ENCODE results near the gene VMP1.

VMP1 gene

DNA sequence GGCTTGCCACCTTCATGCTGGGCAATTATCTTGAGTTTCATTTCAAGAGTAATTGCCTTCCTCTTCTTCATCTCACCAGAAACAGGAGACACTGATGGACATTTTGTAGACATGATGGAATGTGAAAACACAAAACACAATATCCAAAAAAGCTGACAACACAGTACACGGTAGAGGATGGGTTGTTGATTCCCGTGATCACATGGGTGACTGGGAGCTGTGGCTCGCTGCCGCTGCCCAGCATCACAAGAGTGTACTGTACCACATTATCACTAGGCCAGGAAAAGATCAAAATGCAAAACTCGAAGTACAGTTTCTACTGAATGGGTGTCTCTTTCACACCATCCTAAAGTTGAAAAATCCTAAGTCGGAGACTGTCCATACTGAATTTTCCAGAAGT is 7.7 kb upstream of the VMP1 start:
- no peaks in the 10 kb centered on the region for H3K9me3 ChIP-seq (ENCODE audit: control insufficient read depth, insufficient read depth, low read depth, low read length)
- CTCF ChIA-PET: interaction anchor here (1.2 kb wide), 1 partner anchor 13 kb away, joined by 5 read pairs; no protein-coding TSS in a partner anchor
- no peaks in the 10 kb centered on the region for H3K4me1 ChIP-seq (ENCODE audit: control insufficient read depth, insufficient read depth, low read length)
- no peak overlapping the region for H3K27ac ChIP-seq (ENCODE audit: extremely low read depth, low read depth, low read length)
- TF ChIP-seq ZNF398 (tag by site-specific recombination; IDR thresholded peaks at IDR 0.05): no peak
- TF ChIP-seq ZNF473 (tag by site-specific recombination; IDR thresholded peaks at IDR 0.05): no peak
- TF ChIP-seq, protein P1, sequence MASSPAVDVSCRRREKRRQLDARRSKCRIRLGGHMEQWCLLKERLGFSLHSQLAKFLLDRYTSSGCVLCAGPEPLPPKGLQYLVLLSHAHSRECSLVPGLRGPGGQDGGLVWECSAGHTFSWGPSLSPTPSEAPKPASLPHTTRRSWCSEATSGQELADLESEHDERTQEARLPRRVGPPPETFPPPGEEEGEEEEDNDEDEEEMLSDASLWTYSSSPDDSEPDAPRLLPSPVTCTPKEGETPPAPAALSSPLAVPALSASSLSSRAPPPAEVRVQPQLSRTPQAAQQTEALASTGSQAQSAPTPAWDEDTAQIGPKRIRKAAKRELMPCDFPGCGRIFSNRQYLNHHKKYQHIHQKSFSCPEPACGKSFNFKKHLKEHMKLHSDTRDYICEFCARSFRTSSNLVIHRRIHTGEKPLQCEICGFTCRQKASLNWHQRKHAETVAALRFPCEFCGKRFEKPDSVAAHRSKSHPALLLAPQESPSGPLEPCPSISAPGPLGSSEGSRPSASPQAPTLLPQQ (tag by site-specific recombination; IDR thresholded peaks at IDR 0.05): no peak
- no peak for TF ChIP-seq ZNF366 (tag by site-specific recombination; conservative IDR thresholded peaks at IDR 0.05)
- TF ChIP-seq YY1 (tag by site-specific recombination; IDR thresholded peaks at IDR 0.05): no peak
- TF ChIP-seq PATZ1 (tag by site-specific recombination; IDR thresholded peaks at IDR 0.05): no peak
- peaks cover 45 to 81% of the 10 kb centered on the region in 2 experiments for H3K36me3 ChIP-seq (ENCODE audit: control insufficient read depth in 2 of 2, insufficient read depth in 1 of 2, low read length in 2 of 2)
- H3K4me3 ChIP-seq (ENCODE audit: low read depth, low read length): no peak overlapping the region
- POLR2A ChIA-PET: no interaction called here

- H3K4me1 ChIP-seq (ENCODE audit: control insufficient read depth, insufficient read depth, low read length): peaks cover 9% of the 10 kb centered on the region
- TF ChIP-seq ZNF610 (tag by site-specific recombination; IDR thresholded peaks at IDR 0.05; ENCODE audit: borderline replicate concordance) (peak; percentile 99), ZNF792 (tag by site-specific recombination; IDR thresholded peaks at IDR 0.05) (no peak)
- ChIA-PET POLR2A (interaction anchor here (1.0 kb wide), 1 partner anchor 83 kb away, joined by 5 read pairs; the partner anchor contains the start of gene CLTC), CTCF (interaction anchor here (0.7 to 1.2 kb wide), 2 partner anchors 12 to 52 kb away, joined by 3 read pairs; no protein-coding TSS in a partner anchor)
- H3K27ac ChIP-seq (ENCODE audit: extremely low read depth, low read depth, low read length): no peak overlapping the region
- H3K36me3 ChIP-seq (ENCODE audit: control insufficient read depth in 2 of 2, insufficient read depth in 1 of 2, low read length in 2 of 2): peaks cover 27 to 59% of the 10 kb centered on the region in 2 experiments
- H3K9me3 ChIP-seq (ENCODE audit: control insufficient read depth, insufficient read depth, low read depth, low read length): no peaks in the 10 kb centered on the region
- no peak overlapping the region for H3K4me3 ChIP-seq (ENCODE audit: low read depth, low read length)
Measured at GRCh38 chr17:59702304-59702703, 5.2 kb upstream of the VMP1 start.

DNA sequence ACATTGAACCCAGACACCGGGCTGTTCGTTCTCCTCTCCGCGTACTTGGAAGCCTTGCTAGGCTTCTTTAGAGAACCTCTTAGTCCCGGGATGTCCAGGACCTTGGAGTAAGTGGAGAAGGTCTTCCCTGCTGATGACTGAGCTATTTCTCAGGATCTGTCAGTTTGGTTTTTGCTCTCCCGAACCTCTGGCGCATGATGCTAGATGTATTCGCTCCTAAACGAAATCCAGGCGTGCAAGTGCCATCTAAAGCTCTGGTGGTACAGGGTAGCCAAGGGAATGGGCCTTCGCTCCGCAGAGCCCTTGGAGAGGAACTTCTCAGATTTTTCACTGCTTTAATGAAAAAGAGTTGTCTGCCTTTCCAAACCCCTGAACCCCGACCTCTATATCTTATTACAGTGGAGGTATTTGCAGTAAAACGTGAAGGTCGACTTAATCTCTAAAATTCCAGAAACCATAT is 547 bp downstream of the VMP1 start:
- POLR2A ChIA-PET: interaction anchor here (0.9 to 3.0 kb wide), 17 partner anchors 13 to 342 kb away, joined by 3 to 31 read pairs (median 5); partner anchors contain the start of genes CLTC, DHX40, RNFT1 and RPS6KB1
- no peak for TF ChIP-seq ZBTB8A (tag by site-specific recombination; IDR thresholded peaks at IDR 0.05)
- peak; percentile 80 for TF ChIP-seq ZBTB17 (tag by site-specific recombination; IDR thresholded peaks at IDR 0.05)
- peak; percentile 63 for TF ChIP-seq ZNF335 (tag by site-specific recombination; conservative IDR thresholded peaks at IDR 0.05)
- H3K9me3 ChIP-seq (ENCODE audit: control insufficient read depth, insufficient read depth, low read depth, low read length): no peaks in the 10 kb centered on the region
- peaks cover 10 to 16% of the 10 kb centered on the region in 2 experiments; a peak in 2 of 3 replicates for H3K36me3 ChIP-seq (ENCODE audit: control insufficient read depth in 2 of 2, insufficient read depth in 1 of 2, low read length in 2 of 2)
- H3K4me1 ChIP-seq (ENCODE audit: control insufficient read depth, insufficient read depth, low read length): peaks cover 16% of the 10 kb centered on the region
- CTCF ChIA-PET: interaction anchor here (0.5 to 2.3 kb wide), 7 partner anchors 45 to 931 kb away, joined by 3 to 6 read pairs (median 4); no protein-coding TSS in a partner anchor
- peak overlapping the region; percentile 90 for H3K27ac ChIP-seq (ENCODE audit: extremely low read depth, low read depth, low read length)
- peak overlapping the region; percentile 95 for H3K4me3 ChIP-seq (ENCODE audit: low read depth, low read length)

- TF ChIP-seq ZNF747 (tag by site-specific recombination; IDR thresholded peaks at IDR 0.05) (no peak), ZSCAN16 (tag by site-specific recombination; IDR thresholded peaks at IDR 0.05) (no peak), ZNF791 (tag by site-specific recombination; IDR thresholded peaks at IDR 0.05) (no peak)
- CTCF ChIA-PET: interaction anchor here (1.0 kb wide), 1 partner anchor 42 kb away, joined by 3 read pairs; no protein-coding TSS in a partner anchor
- H3K4me3 ChIP-seq (ENCODE audit: low read depth, low read length): no peak overlapping the region
- peaks cover 7% of the 10 kb centered on the region; the same call in 1 of the 2 replicates for H3K4me1 ChIP-seq (ENCODE audit: control insufficient read depth, insufficient read depth, low read length)
- no peaks in the 10 kb centered on the region for H3K9me3 ChIP-seq (ENCODE audit: control insufficient read depth, insufficient read depth, low read depth, low read length)
- POLR2A ChIA-PET: no interaction called here
- no peak overlapping the region for H3K27ac ChIP-seq (ENCODE audit: extremely low read depth, low read depth, low read length)
- H3K36me3 ChIP-seq (ENCODE audit: control insufficient read depth in 2 of 2, insufficient read depth in 1 of 2, low read length in 2 of 2): peaks cover 0 to 2% of the 10 kb centered on the region in 2 experiments; a peak in 1 of 3 replicates
Measured at GRCh38 chr17:59711936-59712335, 4.5 kb downstream of the VMP1 start.
